GM23338 (cell line): ENCODE data around the gene TOR1B. TPM values are rescaled to one million over a fixed set of nuclear protein-coding genes. Genes with fewer than 3 reads are reported as not detected.

Source experiments
- ATAC-seq: fragments of 200-7000 bp; cut with Tn5 transposase; 3 replicates; pipeline ENCODE4 v1.9.1; 2020
- DNase-seq: peaks from one replicate; pipeline ENCODE4 v3.0.0-alpha.2; 2015; ENCODE audit warnings: low spot score
- H2AFZ ChIP-seq: fragments of 200-600 bp; sonication (generic); 2 replicates; pipeline ENCODE4 v1.8.0; 2016; ENCODE audit warnings: antibody characterized with exemption, mild to moderate bottlenecking, moderate library complexity
- H3F3A ChIP-seq: fragments of 200-600 bp; sonication (generic); replicated peaks from 2 replicates; pipeline ENCODE4 v1.8.0; 2017; ENCODE audit warnings: antibody characterized with exemption, mixed run types, low read depth
- H3K27ac ChIP-seq: fragments of 200-600 bp; sonication (generic); 2 replicates; pipeline ENCODE4 v1.6.1; 2016; ENCODE audit warnings: low read depth
- H3K27me3 ChIP-seq: fragments of 200-600 bp; sonication (generic); 2 replicates; pipeline ENCODE4 v1.8.0; 2016; ENCODE audit warnings: mild to moderate bottlenecking, mixed run types, moderate library complexity; ENCODE audit not compliant: insufficient read depth
- H3K36me3 ChIP-seq: fragments of 200-600 bp; sonication (generic); 2 replicates; pipeline ENCODE4 v1.8.0; 2016; ENCODE audit warnings: mild to moderate bottlenecking; ENCODE audit not compliant: insufficient read depth
- H3K4me1 ChIP-seq: fragments of 200-600 bp; sonication (generic); 2 replicates; pipeline ENCODE4 v1.8.0; 2016; ENCODE audit warnings: mild to moderate bottlenecking, moderate library complexity; ENCODE audit not compliant: insufficient read depth
- H3K4me2 ChIP-seq: fragments of 200-600 bp; sonication (generic); 2 replicates; pipeline ENCODE4 v1.7.1; 2017; ENCODE audit warnings: mixed run types
- H3K4me3 ChIP-seq: fragments of 200-600 bp; sonication (generic); 2 replicates; pipeline ENCODE4 v1.6.1; 2016; ENCODE audit warnings: mixed run types
- H3K79me2 ChIP-seq: fragments of 200-600 bp; sonication (generic); replicated peaks from 2 replicates; pipeline ENCODE4 v1.8.0; 2017; ENCODE audit warnings: mild to moderate bottlenecking; ENCODE audit not compliant: insufficient read depth
- H3K9me2 ChIP-seq: fragments of 200-600 bp; sonication (generic); 2 replicates; pipeline ENCODE4 v1.8.0; 2017; ENCODE audit not compliant: insufficient read depth
- H4K20me1 ChIP-seq: fragments of 200-600 bp; sonication (generic); replicated peaks from 2 replicates; pipeline ENCODE4 v1.8.0; 2017; ENCODE audit warnings: mild to moderate bottlenecking; ENCODE audit not compliant: insufficient read depth
- H3K27ac Mint-ChIP-seq: 2 replicates; pipeline ENCODE4 v1.8.0; 2020; ENCODE audit warnings: inconsistent platforms, mild to moderate bottlenecking, moderate library complexity, mixed read lengths
- H3K27me3 Mint-ChIP-seq: 3 replicates; pipeline ENCODE4 v1.8.0; 2022; ENCODE audit warnings: low read depth, mild to moderate bottlenecking, moderate library complexity, mixed read lengths, inconsistent platforms; ENCODE audit not compliant: insufficient read depth, poor library complexity
- H3K36me3 Mint-ChIP-seq: 3 replicates; pipeline ENCODE4 v1.8.0; 2021; ENCODE audit warnings: low read depth, mild to moderate bottlenecking, inconsistent platforms, moderate library complexity, mixed read lengths
- H3K4me1 Mint-ChIP-seq: 3 replicates; pipeline ENCODE4 v1.8.0; 2020; ENCODE audit warnings: mild to moderate bottlenecking, inconsistent platforms, mixed read lengths
- H3K4me3 Mint-ChIP-seq: 3 replicates; pipeline ENCODE4 v1.8.0; 2021; ENCODE audit warnings: moderate library complexity, mild to moderate bottlenecking, inconsistent platforms, mixed read lengths
- H3K9me3 Mint-ChIP-seq: 3 replicates; pipeline ENCODE4 v1.8.0; 2020; ENCODE audit warnings: moderate library complexity, mild to moderate bottlenecking, inconsistent platforms, mixed read lengths
- CREB1 ChIP-seq: fragments of 250-450 bp; sonication (Bioruptor Pico); IDR thresholded peaks from 2 replicates; pipeline ENCODE4 v1.5.0; 2020; ENCODE audit warnings: low read depth, mild to moderate bottlenecking, moderate library complexity
- CTCF ChIP-seq, 2 experiments: fragments of 200-600 bp in 1 of 2; sonication (generic) in 1 of 2; conservative IDR thresholded peaks; 2 replicates each; pipeline versions ENCODE4 v1.5.1 to v1.6.1; 2016 to 2017; ENCODE audit warnings: antibody characterized with exemption in 2 of 2, low read depth in 2 of 2, mild to moderate bottlenecking in 2 of 2, moderate library complexity in 1 of 2
- EZH2 ChIP-seq: fragments of 200-600 bp; sonication (generic); IDR thresholded peaks from one replicate; pipeline ENCODE4 v1.8.0; 2017; ENCODE audit warnings: antibody characterized with exemption, mild to moderate bottlenecking, low read depth; ENCODE audit not compliant: unreplicated experiment
- EZH2phosphoT487 ChIP-seq: fragments of 200-600 bp; sonication (generic); IDR thresholded peaks from one replicate; pipeline ENCODE4 v1.8.1; 2018; ENCODE audit warnings: antibody characterized with exemption; ENCODE audit not compliant: unreplicated experiment
- JUNB ChIP-seq: IDR thresholded peaks from one replicate; pipeline ENCODE4 v1.6.1; 2016; ENCODE audit warnings: antibody characterized with exemption; ENCODE audit not compliant: unreplicated experiment
- NANOG ChIP-seq: IDR thresholded peaks from 2 replicates; pipeline ENCODE4 v1.6.1; 2016; ENCODE audit warnings: antibody characterized with exemption, borderline replicate concordance
- POLR2AphosphoS5 ChIP-seq: IDR thresholded peaks from 2 replicates; pipeline ENCODE4 v1.6.1; 2016; ENCODE audit warnings: antibody characterized with exemption, low read depth
- STAT1 ChIP-seq: IDR thresholded peaks from one replicate; pipeline ENCODE4 v1.6.1; 2016; ENCODE audit warnings: antibody characterized with exemption; ENCODE audit not compliant: unreplicated experiment
- ZNF114 ChIP-seq: fragments of 250-450 bp; sonication (Bioruptor Pico); IDR thresholded peaks from 2 replicates; pipeline ENCODE4 v1.5.0; 2020; ENCODE audit warnings: mild to moderate bottlenecking, moderate library complexity
- ZNF331 ChIP-seq: fragments of 250-450 bp; sonication (Bioruptor Pico); IDR thresholded peaks from 2 replicates; pipeline ENCODE4 v1.5.0; 2020; ENCODE audit warnings: low read depth, mild to moderate bottlenecking, moderate library complexity
- ZNF462 ChIP-seq: fragments of 250-450 bp; sonication (Bioruptor Pico); IDR thresholded peaks from 2 replicates; pipeline ENCODE4 v1.5.0; 2020; ENCODE audit warnings: mild to moderate bottlenecking, moderate library complexity
- polyA plus RNA-seq: library from polyadenylated mRNA; unstranded; fragments of >200 nt; fragmentation: Nextera tagmentation; extraction: Ambion mirVana; gene quantifications from 2 replicates; pipeline ENCODE4 v1.2.1, GENCODE V29; 2016
- total RNA-seq: library from RNA; depleted of rRNA; stranded (reverse); fragments of >200 nt; shearing (Covaris generic); gene quantifications from 2 replicates; pipeline ENCODE4 v1.2.3, GENCODE V29; 2014
- TF ChIP-seq, protein P1 (sequence below): IDR thresholded peaks from 2 replicates; pipeline ENCODE4 v1.6.1; 2016; ENCODE audit warnings: antibody characterized with exemption

Gene TOR1B
- total and polyA plus RNA-seq, 2 experiments from 2014 or later: 10.6 to 42.4 TPM

DNA sequence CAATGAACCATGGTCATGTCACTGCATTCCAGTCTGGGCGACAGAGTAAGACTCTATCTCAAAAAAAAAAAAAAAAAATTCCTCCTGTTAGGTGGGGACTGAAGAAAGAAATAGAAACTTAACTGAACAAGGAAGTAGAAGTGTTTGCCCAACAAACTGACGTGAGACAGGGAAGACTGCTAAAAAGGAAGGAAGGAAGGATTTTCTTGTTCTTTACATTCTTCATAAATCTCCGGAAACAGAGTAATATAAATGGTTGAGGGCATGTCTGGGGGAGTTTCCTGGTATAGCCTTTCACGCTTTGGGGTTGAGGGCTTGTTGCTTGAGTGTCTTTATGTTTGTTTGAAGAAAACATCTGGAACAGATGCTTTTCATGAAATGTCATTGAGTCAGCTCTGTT is 3.1 kb downstream of the TOR1B start (continued):
- TF ChIP-seq CTCF (conservative IDR thresholded peaks at IDR 0.05; ENCODE audit: low read depth in 2 of 2) (no peak), EZH2 (no peak), NANOG (no peak), ZNF331 (CRISPR knock-in tag) (no peak), EZH2phosphoT487 (no peak)
- TF ChIP-seq, protein P1, sequence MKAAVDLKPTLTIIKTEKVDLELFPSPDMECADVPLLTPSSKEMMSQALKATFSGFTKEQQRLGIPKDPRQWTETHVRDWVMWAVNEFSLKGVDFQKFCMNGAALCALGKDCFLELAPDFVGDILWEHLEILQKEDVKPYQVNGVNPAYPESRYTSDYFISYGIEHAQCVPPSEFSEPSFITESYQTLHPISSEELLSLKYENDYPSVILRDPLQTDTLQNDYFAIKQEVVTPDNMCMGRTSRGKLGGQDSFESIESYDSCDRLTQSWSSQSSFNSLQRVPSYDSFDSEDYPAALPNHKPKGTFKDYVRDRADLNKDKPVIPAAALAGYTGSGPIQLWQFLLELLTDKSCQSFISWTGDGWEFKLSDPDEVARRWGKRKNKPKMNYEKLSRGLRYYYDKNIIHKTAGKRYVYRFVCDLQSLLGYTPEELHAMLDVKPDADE: no peak

GRCh38 chr9:129809346-129809745 is 6.4 kb downstream of the TOR1B start:
- H3K79me2 ChIP-seq: peaks cover 18% of the 10 kb centered on the region
- Mint-ChIP-seq H3K4me1 (peaks cover under 1% of the 10 kb centered on the region; the same call in 1 of the 3 replicates), H3K27ac (no peak overlapping the region), H3K36me3 (peaks cover 62% of the 10 kb centered on the region), H3K9me3 (no peaks in the 10 kb centered on the region), H3K4me3 (no peak overlapping the region), H3K27me3 (peaks cover 6% of the 10 kb centered on the region)
- no peak for ATAC-seq
- H3K27ac ChIP-seq: no peak overlapping the region
- peaks cover 20% of the 10 kb centered on the region for H4K20me1 ChIP-seq
- H3F3A ChIP-seq: peaks cover 18% of the 10 kb centered on the region; the same call in 1 of the 2 replicates
- DNase-seq: no peak
- no peaks in the 10 kb centered on the region; the same call in 1 of the 2 replicates for H3K4me1 ChIP-seq
- no peak overlapping the region for H3K4me2 ChIP-seq
- H2AFZ ChIP-seq: no peak overlapping the region
- no peaks in the 10 kb centered on the region; the same call in 1 of the 2 replicates for H3K36me3 ChIP-seq
- H3K4me3 ChIP-seq: no peak overlapping the region
- H3K27me3 ChIP-seq: no peaks in the 10 kb centered on the region
- H3K9me2 ChIP-seq: no peaks in the 10 kb centered on the region
- TF ChIP-seq ZNF331 (CRISPR knock-in tag): no peak
- TF ChIP-seq EZH2: no peak
- TF ChIP-seq NANOG: no peak
- no peak for TF ChIP-seq POLR2AphosphoS5
- no peak for TF ChIP-seq STAT1
- no peak for TF ChIP-seq ZNF462 (CRISPR knock-in tag)
- TF ChIP-seq, protein P1: no peak
- no peak for TF ChIP-seq CTCF (conservative IDR thresholded peaks at IDR 0.05; ENCODE audit: low read depth in 2 of 2)
- no peak for TF ChIP-seq EZH2phosphoT487
- no peak for TF ChIP-seq JUNB
- no peak for TF ChIP-seq CREB1
- no peak for TF ChIP-seq ZNF114 (CRISPR knock-in tag)
